SK-N-SH (cell line): ENCODE measurements around the gene UMODL1. TPM values are rescaled to one million over a fixed set of nuclear protein-coding genes. Genes with fewer than 3 reads are reported as not detected.

Source experiments
- CTCF ChIA-PET: fragments of 300-600, 350-600 bp; formaldehyde crosslinking; extraction: SDS; loops from one replicate; lab custom pipeline; 2021; lab: Yijun Ruan, JAX
- POLR2A ChIA-PET: fragments of 350-600 bp; sonication (Branson Sonifier 250); formaldehyde crosslinking; extraction: SDS; loops from one replicate; lab custom pipeline; 2020; ENCODE audit warnings: antibody characterized with exemption, inconsistent platforms; lab: Yijun Ruan, JAX
- DNase-seq: peaks from one replicate; pipeline ENCODE4 v3.0.0; 2012
- H2AFZ ChIP-seq: fragments of 200-600 bp; sonication (generic); 2 replicates; pipeline ENCODE4 v1.8.1; 2016; ENCODE audit warnings: antibody characterized with exemption, mild to moderate bottlenecking, low read depth
- H3F3A ChIP-seq: fragments of 200-600 bp; sonication (generic); replicated peaks from 2 replicates; pipeline ENCODE3; 2016; ENCODE audit warnings: antibody characterized with exemption, mild to moderate bottlenecking; ENCODE audit not compliant: insufficient read depth
- H3K27ac ChIP-seq, 2 experiments: fragments of 200-500 bp in 1 of 2; fragments of 200-600 bp in 1 of 2; sonication (Bioruptor generic) in 1 of 2; sonication (generic), shearing (Covaris generic) in 1 of 2; 2 replicates each; pipeline versions ENCODE4 v1.5.1 to v1.6.1; 2014 to 2016; ENCODE audit warnings: low read depth in 2 of 2, inconsistent platforms in 1 of 2, low read length in 1 of 2, mild to moderate bottlenecking in 1 of 2, mixed read lengths in 1 of 2
- H3K27me3 ChIP-seq: fragments of 200-600 bp; sonication (generic), shearing (Covaris generic); 2 replicates; pipeline ENCODE4 v1.6.1; 2016; ENCODE audit warnings: mixed run types; ENCODE audit not compliant: insufficient read depth
- H3K36me3 ChIP-seq, 2 experiments: fragments of 200-500 bp in 1 of 2; fragments of 200-600 bp in 1 of 2; sonication (Bioruptor generic) in 1 of 2; sonication (generic) in 1 of 2; replicated peaks in 1 of 2; 2 replicates each; pipeline versions ENCODE3 to v1.5.1; 2014 to 2016; ENCODE audit warnings: low read length in 1 of 2, mild to moderate bottlenecking in 1 of 2; ENCODE audit not compliant: insufficient read depth in 2 of 2, control insufficient read depth in 1 of 2
- H3K4me1 ChIP-seq, 2 experiments: fragments of 200-500 bp in 1 of 2; fragments of 200-600 bp in 1 of 2; sonication (Bioruptor generic) in 1 of 2; sonication (generic), shearing (Covaris generic) in 1 of 2; 2 replicates each; pipeline versions ENCODE4 v1.5.1 to v1.6.1; 2014 to 2016; ENCODE audit warnings: low read depth in 1 of 2, low read length in 1 of 2, mixed run types in 1 of 2; ENCODE audit not compliant: insufficient read depth in 2 of 2, control insufficient read depth in 1 of 2
- H3K4me2 ChIP-seq: fragments of 200-600 bp; sonication (generic), shearing (Covaris generic); 2 replicates; pipeline ENCODE4 v1.6.1; 2017; ENCODE audit warnings: mixed run types
- H3K4me3 ChIP-seq, 2 experiments: fragments of 200-500 bp in 1 of 2; fragments of 200-600 bp in 1 of 2; sonication (Bioruptor generic) in 1 of 2; sonication (generic), shearing (Covaris generic) in 1 of 2; 2 replicates each; pipeline versions ENCODE4 v1.5.1 to v1.8.1; 2014 to 2016; ENCODE audit warnings: low read depth in 2 of 2, inconsistent platforms in 1 of 2, low read length in 1 of 2, mild to moderate bottlenecking in 1 of 2, mixed read lengths in 1 of 2, moderate library complexity in 1 of 2
- H3K79me2 ChIP-seq: fragments of 200-600 bp; sonication (generic); 2 replicates; pipeline ENCODE4 v1.8.1; 2017; ENCODE audit warnings: mild to moderate bottlenecking; ENCODE audit not compliant: insufficient read depth
- H3K9ac ChIP-seq: fragments of 200-600 bp; sonication (generic); 2 replicates; pipeline ENCODE4 v1.6.1; 2017; ENCODE audit warnings: mixed run types
- H3K9me2 ChIP-seq: fragments of 200-600 bp; sonication (generic); 2 replicates; pipeline ENCODE4 v1.6.1; 2017; ENCODE audit warnings: mixed run types
- H3K9me3 ChIP-seq: fragments of 200-600 bp; sonication (generic); 2 replicates; pipeline ENCODE4 v1.6.1; 2017; ENCODE audit warnings: mixed run types, mild to moderate bottlenecking, moderate library complexity
- H4K20me1 ChIP-seq: fragments of 200-600 bp; sonication (generic); 2 replicates; pipeline ENCODE4 v1.6.1; 2017; ENCODE audit warnings: mild to moderate bottlenecking, mixed run types; ENCODE audit not compliant: insufficient read depth
- CHD2 ChIP-seq: fragments of 150-350 bp; IDR thresholded peaks from 2 replicates; pipeline ENCODE4 v1.6.1; 2018; ENCODE audit warnings: low read length; ENCODE audit not compliant: partially characterized antibody
- ELF1 ChIP-seq: IDR thresholded peaks from 2 replicates; pipeline ENCODE4 v1.4.0; 2012
- EP300 ChIP-seq, 2 experiments: IDR thresholded peaks; 2 replicates each; pipeline versions ENCODE4 v1.4.0 to v1.6.1; 2012; ENCODE audit warnings: borderline replicate concordance in 1 of 2, low read depth in 1 of 2, low read length in 1 of 2
- EZH2phosphoT487 ChIP-seq: fragments of 200-600 bp; sonication (generic); IDR thresholded peaks from 2 replicates; pipeline ENCODE4 v1.6.1; 2017; ENCODE audit warnings: low read depth, mixed run types, mild to moderate bottlenecking, antibody characterized with exemption, moderate library complexity, borderline replicate concordance
- FOSL2 ChIP-seq: IDR thresholded peaks from 2 replicates; pipeline ENCODE4 v1.4.0; 2012; ENCODE audit warnings: low read depth, mild to moderate bottlenecking, moderate library complexity, borderline replicate concordance
- FOXJ3 ChIP-seq: sonication (generic); formaldehyde crosslinking; IDR thresholded peaks from 2 replicates; pipeline ENCODE4 v1.5.1; 2020; ENCODE audit warnings: mild to moderate bottlenecking, missing genetic modification reagents
- FOXM1 ChIP-seq: IDR thresholded peaks from 2 replicates; pipeline ENCODE4 v1.4.0; 2012; ENCODE audit warnings: low read depth, mild to moderate bottlenecking
- IRF3 ChIP-seq: fragments of 150-350 bp; IDR thresholded peaks from 2 replicates; pipeline ENCODE4 v1.6.1; 2016; ENCODE audit warnings: mild to moderate bottlenecking, low read depth, low read length
- MAX ChIP-seq: IDR thresholded peaks from 2 replicates; pipeline ENCODE4 v1.4.0; 2012; ENCODE audit warnings: low read depth
- MEF2A ChIP-seq: IDR thresholded peaks from 2 replicates; pipeline ENCODE4 v1.4.0; 2012; ENCODE audit warnings: low read depth, borderline replicate concordance
- MXI1 ChIP-seq: IDR thresholded peaks from 2 replicates; pipeline ENCODE4 v1.6.1; 2012; ENCODE audit warnings: mild to moderate bottlenecking, low read depth, low read length, improper control_type of control experiment
- NFIC ChIP-seq: IDR thresholded peaks from 2 replicates; pipeline ENCODE4 v1.4.0; 2012; ENCODE audit warnings: borderline replicate concordance
- POLR2AphosphoS5 ChIP-seq: IDR thresholded peaks from 2 replicates; pipeline ENCODE4 v1.6.1; 2012; ENCODE audit warnings: low read depth, low read length
- SMC3 ChIP-seq: IDR thresholded peaks from 2 replicates; pipeline ENCODE4 v1.6.1; 2012; ENCODE audit warnings: low read depth, low read length, improper control_type of control experiment
- USF1 ChIP-seq: IDR thresholded peaks from 2 replicates; pipeline ENCODE4 v1.4.0; 2012; ENCODE audit warnings: low read depth, borderline replicate concordance
- USF2 ChIP-seq: fragments of 150-350 bp; IDR thresholded peaks from 2 replicates; pipeline ENCODE4 v1.6.1; 2017; ENCODE audit warnings: antibody characterized with exemption, low read length, low read depth, borderline replicate concordance
- YY1 ChIP-seq: IDR thresholded peaks from 2 replicates; pipeline ENCODE4 v1.4.0; 2012; ENCODE audit warnings: low read depth, mild to moderate bottlenecking
- WGBS: methylation state at CpG from one replicate; pipeline ENCODE4 v1.1.6; 2017; ENCODE audit warnings: low lambda C conversion rate; 5-methylcytosine and 5-hydroxymethylcytosine counted together
- polyA plus RNA-seq, 3 experiments: library from polyadenylated mRNA; depleted of rRNA; stranded (reverse); fragments of >200 nt; gene quantifications; 2 replicates each; pipeline ENCODE4 v1.2.3, GENCODE V29; 2012
- TF ChIP-seq, protein P1 (sequence below): IDR thresholded peaks from 2 replicates; pipeline ENCODE4; 2012

Gene UMODL1
- polyA plus RNA-seq, 1 of the 3 experiments (the other 2 are of a cell fraction): not detected

DNA sequence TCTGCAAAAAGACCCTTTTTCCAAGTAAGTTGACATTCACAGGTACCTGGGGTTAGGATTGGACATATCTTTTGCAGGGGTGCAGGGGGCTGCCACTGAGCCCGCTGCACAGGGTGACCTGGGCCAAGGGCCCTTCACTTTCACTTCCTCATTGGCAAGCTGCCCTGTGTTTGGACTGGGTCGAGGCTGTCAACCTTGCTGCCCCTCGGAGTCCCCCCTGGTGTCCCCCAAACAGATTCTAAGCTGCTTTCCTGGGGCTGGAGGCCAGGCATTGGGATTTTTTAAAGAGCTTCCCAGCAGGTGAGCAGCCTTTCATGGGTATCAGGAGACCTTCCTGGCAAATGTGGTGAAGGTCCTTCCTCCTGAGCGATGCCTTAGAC is 7.9 kb upstream of the UMODL1 start:
- Histone ChIP-seq H3K9me3 (no peaks in the 10 kb centered on the region), H2AFZ (no peak overlapping the region), H3K9me2 (no peaks in the 10 kb centered on the region), H4K20me1 (no peaks in the 10 kb centered on the region), H3K4me2 (no peak overlapping the region), H3F3A (no peaks in the 10 kb centered on the region), H3K4me3 (no peak overlapping the region), H3K4me1 (no peaks in the 10 kb centered on the region), H3K36me3 (no peaks in the 10 kb centered on the region), H3K27ac (no peak overlapping the region), H3K79me2 (no peaks in the 10 kb centered on the region), H3K9ac (no peak overlapping the region), H3K27me3 (no peaks in the 10 kb centered on the region)
- CTCF ChIA-PET: no interaction called here
- POLR2A ChIA-PET: no interaction called here
- TF ChIP-seq POLR2AphosphoS5: no peak
- no peak for TF ChIP-seq MEF2A
- no peak for TF ChIP-seq FOXJ3 (CRISPR knock-in tag)
- TF ChIP-seq EZH2phosphoT487: no peak
- TF ChIP-seq IRF3: no peak
- TF ChIP-seq ELF1: no peak
- no peak for TF ChIP-seq EP300 (IDR thresholded peaks at IDR 0.05; ENCODE audit: borderline replicate concordance in 1 of 2, low read depth in 1 of 2, low read length in 1 of 2)
- no peak for TF ChIP-seq YY1
- TF ChIP-seq CHD2: no peak
- no peak for TF ChIP-seq FOSL2
- TF ChIP-seq FOXM1: no peak
- TF ChIP-seq, protein P1, sequence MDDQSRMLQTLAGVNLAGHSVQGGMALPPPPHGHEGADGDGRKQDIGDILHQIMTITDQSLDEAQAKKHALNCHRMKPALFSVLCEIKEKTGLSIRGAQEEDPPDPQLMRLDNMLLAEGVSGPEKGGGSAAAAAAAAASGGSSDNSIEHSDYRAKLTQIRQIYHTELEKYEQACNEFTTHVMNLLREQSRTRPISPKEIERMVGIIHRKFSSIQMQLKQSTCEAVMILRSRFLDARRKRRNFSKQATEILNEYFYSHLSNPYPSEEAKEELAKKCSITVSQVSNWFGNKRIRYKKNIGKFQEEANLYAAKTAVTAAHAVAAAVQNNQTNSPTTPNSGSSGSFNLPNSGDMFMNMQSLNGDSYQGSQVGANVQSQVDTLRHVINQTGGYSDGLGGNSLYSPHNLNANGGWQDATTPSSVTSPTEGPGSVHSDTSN: no peak
- no peak for TF ChIP-seq MXI1
- no peak for TF ChIP-seq SMC3
- no peak for TF ChIP-seq USF1
- no peak for TF ChIP-seq USF2
- TF ChIP-seq NFIC: no peak
- no peak for TF ChIP-seq MAX
- no peak for DNase-seq
- WGBS: 75% methylated on average over 1 of the region's 4 CpGs
